GM21423 (cell line): ENCODE data around the gene KRTAP12-2.
"Not testable (repeated sequence)": the region's sequence is repeated elsewhere in the genome, so short reads cannot be mapped to it uniquely, and the experiment has no call there.

Source experiments
- ATAC-seq: cut with Tn5 transposase; IDR thresholded peaks from one replicate; pipeline ENCODE4 v1.9.1; 2021; ENCODE audit warnings: mild to moderate bottlenecking, moderate library complexity; ENCODE audit not compliant: unreplicated experiment

Gene KRTAP12-2

GRCh38 chr21:44702973-44703730 lies 36.4 kb upstream of the KRTAP12-2 start:
- ATAC-seq = no peak

GRCh38 chr21:44702111-44702972 lies 35.6 kb upstream of the KRTAP12-2 start:
- no peak for ATAC-seq

- no peak for ATAC-seq
Measured at GRCh38 chr21:44701541-44701940, 34.8 kb upstream of the KRTAP12-2 start.

- no peak for ATAC-seq
Measured at GRCh38 chr21:44701023-44701400, 34.3 kb upstream of the KRTAP12-2 start.

- ATAC-seq = no peak
Measured at GRCh38 chr21:44700101-44701022, 33.6 kb upstream of the KRTAP12-2 start.

GRCh38 chr21:44699502-44700001 lies 32.8 kb upstream of the KRTAP12-2 start:
- ATAC-seq = no peak

- ATAC-seq = no peak
Measured at GRCh38 chr21:44697811-44698734, 31.3 kb upstream of the KRTAP12-2 start.

- not testable (repeated sequence) for ATAC-seq
Measured at GRCh38 chr21:44697172-44697810, 30.6 kb upstream of the KRTAP12-2 start, which contains the start of gene KRTAP10-12. Gene KRTAP10-12 (plus strand): TSS chr21:44697172. CDS start chr21:44697202, 30 bp downstream.

- ATAC-seq = no peak
Measured at GRCh38 chr21:44696572-44696971, 29.8 kb upstream of the KRTAP12-2 start.

GRCh38 chr21:44695641-44696040 lies 28.9 kb upstream of the KRTAP12-2 start:
- no peak for ATAC-seq

GRCh38 chr21:44695184-44695583 lies 28.5 kb upstream of the KRTAP12-2 start:
- no peak for ATAC-seq

- no peak for ATAC-seq
Measured at GRCh38 chr21:44694776-44695175, 28.0 kb upstream of the KRTAP12-2 start.

GRCh38 chr21:44692798-44693512 lies 26.2 kb upstream of the KRTAP12-2 start:
- ATAC-seq = no peak

- ATAC-seq = no peak
Measured at GRCh38 chr21:44691686-44692085, 25.0 kb upstream of the KRTAP12-2 start.

GRCh38 chr21:44689740-44690139 lies 23.0 kb upstream of the KRTAP12-2 start:
- not testable (repeated sequence) for ATAC-seq

GRCh38 chr21:44687671-44688070 lies 20.9 kb upstream of the KRTAP12-2 start:
- ATAC-seq = no peak

- ATAC-seq = no peak
Measured at GRCh38 chr21:44686843-44687561, 20.3 kb upstream of the KRTAP12-2 start.
